Glutamatergic neuron (in vitro differentiated cells): ENCODE data around the gene PLVAP. TPM values are rescaled to one million over a fixed set of nuclear protein-coding genes. Genes with fewer than 3 reads are reported as not detected.

Source experiments
- DNase-seq: peaks from one replicate; pipeline ENCODE4 v3.0.0; 2022
- H3K27ac Mint-ChIP-seq: one replicate; pipeline ENCODE4 v1.8.0; 2020; ENCODE audit warnings: mild to moderate bottlenecking, mixed read lengths, inconsistent platforms; ENCODE audit not compliant: unreplicated experiment
- H3K27me3 Mint-ChIP-seq: one replicate; pipeline ENCODE4 v1.8.0; 2020; ENCODE audit warnings: mild to moderate bottlenecking, moderate library complexity, mixed read lengths, inconsistent platforms; ENCODE audit not compliant: unreplicated experiment
- H3K36me3 Mint-ChIP-seq: one replicate; pipeline ENCODE4 v1.8.0; 2020; ENCODE audit warnings: mild to moderate bottlenecking, mixed read lengths, inconsistent platforms; ENCODE audit not compliant: unreplicated experiment
- H3K4me1 Mint-ChIP-seq: one replicate; pipeline ENCODE4 v1.8.0; 2020; ENCODE audit warnings: mild to moderate bottlenecking, low read depth, mixed read lengths, inconsistent platforms; ENCODE audit not compliant: unreplicated experiment
- H3K4me3 Mint-ChIP-seq: one replicate; pipeline ENCODE4 v1.8.0; 2020; ENCODE audit warnings: mild to moderate bottlenecking, mixed read lengths, inconsistent platforms; ENCODE audit not compliant: unreplicated experiment
- H3K9me3 Mint-ChIP-seq: one replicate; pipeline ENCODE4 v1.8.0; 2020; ENCODE audit warnings: mild to moderate bottlenecking, moderate library complexity, mixed read lengths, inconsistent platforms; ENCODE audit not compliant: unreplicated experiment
- CTCF ChIP-seq: fragments of 200-600 bp; sonication (generic); IDR thresholded peaks from one replicate; pipeline ENCODE4 v1.5.0; 2021; ENCODE audit not compliant: partially characterized antibody, unreplicated experiment
- total RNA-seq: library from RNA; stranded (reverse); fragmentation: NEBNext Ultra II Directional; extraction: Animal tissue kit (Norgen Biotek cat#: 25700); gene quantifications from one replicate; pipeline ENCODE4 v1.2.1, GENCODE V29; 2021; ENCODE audit not compliant: unreplicated experiment

Gene PLVAP
- total RNA-seq, 1 donor from 2014 or later, result not detected

- Mint-ChIP-seq H3K27ac (peak overlapping the region; percentile 70), H3K36me3 (no peaks in the 10 kb centered on the region), H3K9me3 (peaks cover 23% of the 10 kb centered on the region), H3K4me3 (peak overlapping the region; percentile 73), H3K27me3 (peaks cover 13% of the 10 kb centered on the region), H3K4me1 (peaks cover 22% of the 10 kb centered on the region)
- no peak for DNase-seq
- no peak for TF ChIP-seq CTCF
These were observed 74.6 kb downstream of the PLVAP start for GRCh38 chr19:17302391-17303166.

Other genes starting within 250 kb of the PLVAP start
- 14.9 TPM for gene USE1, start 162.0 kb downstream of the PLVAP start, total RNA-seq
- 23.4 TPM for gene OCEL1, start 151.1 kb downstream of the PLVAP start, total RNA-seq
- gene NR2F6, start 131.4 kb downstream of the PLVAP start, total RNA-seq, result 109 TPM
- gene USHBP1, start 112.6 kb downstream of the PLVAP start, total RNA-seq, result not detected
- gene BABAM1, start 109.9 kb downstream of the PLVAP start, total RNA-seq, result 85.7 TPM
- gene ANKLE1, start 95.4 kb downstream of the PLVAP start, total RNA-seq, result 9.3 TPM
- 14.1 TPM for gene ABHD8, start 73.9 kb downstream of the PLVAP start, total RNA-seq
- 80.7 TPM for gene MRPL34, start 71.5 kb downstream of the PLVAP start, total RNA-seq
- 81.2 TPM for gene DDA1, start 67.8 kb downstream of the PLVAP start, total RNA-seq
- gene ANO8, start 42.5 kb downstream of the PLVAP start, total RNA-seq, result 98.8 TPM
- 61.2 TPM for gene GTPBP3, start 39.8 kb downstream of the PLVAP start, total RNA-seq
- not detected for gene CCDC194, start 16.9 kb upstream of the PLVAP start, total RNA-seq
- 1.4 TPM for gene BST2, start 28.3 kb upstream of the PLVAP start, total RNA-seq
- gene MVB12A, start 42.7 kb upstream of the PLVAP start, total RNA-seq, result 38.8 TPM
- gene TMEM221, start 71.3 kb upstream of the PLVAP start, total RNA-seq, result not detected
- not detected for gene NXNL1, start 83.6 kb upstream of the PLVAP start, total RNA-seq
- gene SLC27A1, start 93.2 kb upstream of the PLVAP start, total RNA-seq, result 16.9 TPM
- 66.0 TPM for gene PGLS, start 134.3 kb upstream of the PLVAP start, total RNA-seq
- 74.5 TPM for gene COLGALT1, start 178.3 kb upstream of the PLVAP start, total RNA-seq